Suprapubic skin (tissue), 4 donors: ENCODE measurements around the gene ATE1.

Experiments used
- CTCF ChIP-seq, 2 donors: fragments of 200-600 bp in 1 of 2; fragments of 450-650 bp in 1 of 2; sonication (generic) in 1 of 2; IDR thresholded peaks; one replicate each; pipeline ENCODE4 v1.5.1; 2016 to 2019; ENCODE audit warnings: antibody characterized with exemption in 2 of 2, mild to moderate bottlenecking in 1 of 2, moderate library complexity in 1 of 2
- EP300 ChIP-seq: sonication (generic); formaldehyde crosslinking; IDR thresholded peaks from one replicate; pipeline ENCODE4 v1.6.1; 2017; ENCODE audit warnings: antibody characterized with exemption
- POLR2A ChIP-seq, 2 donors: fragments of 450-650 bp; IDR thresholded peaks; one replicate each; pipeline ENCODE4 v1.6.1; 2017; ENCODE audit warnings: antibody characterized with exemption in 2 of 2, mild to moderate bottlenecking in 2 of 2, moderate library complexity in 2 of 2
- POLR2AphosphoS5 ChIP-seq, 3 donors: sonication (generic); formaldehyde crosslinking; IDR thresholded peaks; one replicate each; pipeline ENCODE4 v1.6.1; 2017; ENCODE audit warnings: antibody characterized with exemption in 3 of 3

- TF ChIP-seq POLR2AphosphoS5 (IDR thresholded peaks at IDR 0.05) (no peak), CTCF (IDR thresholded peaks at IDR 0.05) (no peak), POLR2A (IDR thresholded peaks at IDR 0.05) (no peak), EP300 (no peak)
Observed at GRCh38 chr10:121961456-121961855, 33.6 kb upstream of the ATE1 start.
